Thyroid gland (tissue), 4 donors: Measurements from ENCODE around the gene THAP4. TPM values are rescaled to one million over a fixed set of nuclear protein-coding genes. Genes with fewer than 3 reads are reported as not detected.

Experiments
- DNase-seq, 2 donors: peaks; one replicate each; pipeline ENCODE4 v3.0.0-alpha.2; 2019
- H3K27ac ChIP-seq, 3 donors: fragments of 200-600 bp; sonication (generic); 1 replicate in 2 of 3; 2 replicates in 1 of 3; pipeline ENCODE4 v1.5.1; 2016 to 2019; ENCODE audit warnings: mild to moderate bottlenecking in 1 of 3, moderate library complexity in 1 of 3
- H3K27me3 ChIP-seq: fragments of 200-600 bp; sonication (generic); one replicate; pipeline ENCODE4 v1.5.1; 2019
- H3K36me3 ChIP-seq, 2 donors: fragments of 200-600 bp; sonication (generic); one replicate each; pipeline ENCODE4 v1.5.1; 2016 to 2019
- H3K4me1 ChIP-seq, 2 donors: fragments of 200-600 bp; sonication (generic); one replicate each; pipeline ENCODE4 v1.5.1; 2017 to 2019
- H3K4me3 ChIP-seq, 3 donors: fragments of 200-600 bp; sonication (generic); replicated peaks in 1 of 3; 1 replicate in 2 of 3; 2 replicates in 1 of 3; pipeline ENCODE4 v1.5.1; 2016; ENCODE audit warnings: mild to moderate bottlenecking in 1 of 3
- H3K9me3 ChIP-seq: fragments of 200-600 bp; sonication (generic); one replicate; pipeline ENCODE4 v1.5.1; 2017
- CTCF ChIP-seq, 6 experiments: fragments of 200-600 bp in 3 of 6; fragments of 450-650 bp in 3 of 6; sonication (generic) in 3 of 6; IDR thresholded peaks; one replicate each; pipeline ENCODE4 v1.5.1; 2016 to 2019; ENCODE audit warnings: antibody characterized with exemption in 6 of 6, mild to moderate bottlenecking in 2 of 6, inconsistent platforms in 1 of 6, moderate library complexity in 1 of 6
- POLR2A ChIP-seq, 2 donors: fragments of 450-650 bp; IDR thresholded peaks; one replicate each; pipeline ENCODE4 v1.6.1; 2017; ENCODE audit warnings: antibody characterized with exemption in 2 of 2, mild to moderate bottlenecking in 2 of 2, moderate library complexity in 1 of 2
- WGBS, 2 donors: methylation state at CpG; one replicate each; pipeline ENCODE4 v1.1.5; 2017; 5-methylcytosine and 5-hydroxymethylcytosine counted together
- intact Hi-C: fragments of 100-400 bp; cut with DNase I; formaldehyde crosslinking; loops from one replicate; pipeline ENCODE4 v1.15.1; 2023
- total RNA-seq, 4 donors: library from RNA; depleted of rRNA; stranded (reverse); fragments of >200 nt; gene quantifications; one replicate each; pipeline ENCODE4 v1.2.3, GENCODE V29; 2016

THAP4 gene
- total RNA-seq, 4 donors from 2014 or later, result 42.9 to 53.6 (median 46.2) TPM

GRCh38 chr2:241673797-241674725 is 37.1 kb upstream of the THAP4 start:
- DNase-seq, result no peak
- Histone ChIP-seq H3K27me3 (no peaks in the 10 kb centered on the region), H3K27ac (no peak overlapping the region), H3K36me3 (peaks cover 19 to 42% of the 10 kb centered on the region in 2 donors), H3K9me3 (no peaks in the 10 kb centered on the region), H3K4me1 (no peaks in the 10 kb centered on the region), H3K4me3 (no peak overlapping the region)
- TF ChIP-seq CTCF (IDR thresholded peaks at IDR 0.05), result no peak
- no peak for TF ChIP-seq POLR2A (IDR thresholded peaks at IDR 0.05)
- intact Hi-C loops, result no loop called here
- WGBS, 2 donors, result 82 to 91% methylated on average over 15 to 16 of the region's 21 CpGs

- H3K4me3 ChIP-seq, result no peak overlapping the region
- peaks cover 28 to 49% of the 10 kb centered on the region in 2 donors for H3K36me3 ChIP-seq
- no peaks in the 10 kb centered on the region for H3K4me1 ChIP-seq
- DNase-seq, result no peak
- intact Hi-C loops, result no loop called here
- no peak overlapping the region for H3K27ac ChIP-seq
- WGBS, 2 donors, result 92% methylated on average over 17 to 18 of the region's 18 CpGs
- H3K9me3 ChIP-seq, result no peaks in the 10 kb centered on the region
- H3K27me3 ChIP-seq, result no peaks in the 10 kb centered on the region
- TF ChIP-seq POLR2A (IDR thresholded peaks at IDR 0.05) (no peak), CTCF (IDR thresholded peaks at IDR 0.05) (no peak)
Measured at GRCh38 chr2:241673189-241673663, 36.3 kb upstream of the THAP4 start.

GRCh38 chr2:241672243-241673188 is 35.6 kb upstream of the THAP4 start:
- H3K27ac ChIP-seq, result no peak overlapping the region
- no peaks in the 10 kb centered on the region for H3K27me3 ChIP-seq
- H3K4me3 ChIP-seq, result no peak overlapping the region
- no peaks in the 10 kb centered on the region for H3K4me1 ChIP-seq
- WGBS, 2 donors, result 94% methylated on average over 32 to 36 of the region's 42 CpGs
- no peaks in the 10 kb centered on the region for H3K9me3 ChIP-seq
- DNase-seq, result no peak
- TF ChIP-seq CTCF (IDR thresholded peaks at IDR 0.05), result no peak
- no peak for TF ChIP-seq POLR2A (IDR thresholded peaks at IDR 0.05)
- intact Hi-C loops, result no loop called here
- H3K36me3 ChIP-seq, result peaks cover 35 to 56% of the 10 kb centered on the region in 2 donors

- H3K4me3 ChIP-seq, result no peak overlapping the region
- DNase-seq, result no peak
- H3K9me3 ChIP-seq, result no peaks in the 10 kb centered on the region
- 94% methylated on average over 15 to 31 of the region's 31 CpGs for WGBS, 2 donors
- no peaks in the 10 kb centered on the region for H3K4me1 ChIP-seq
- peaks cover 39 to 54% of the 10 kb centered on the region in 2 donors for H3K36me3 ChIP-seq
- TF ChIP-seq POLR2A (IDR thresholded peaks at IDR 0.05) (no peak), CTCF (IDR thresholded peaks at IDR 0.05) (no peak)
- H3K27ac ChIP-seq, result no peak overlapping the region
- intact Hi-C loops, result no loop called here
- no peaks in the 10 kb centered on the region for H3K27me3 ChIP-seq
Measured at GRCh38 chr2:241671457-241672240, 34.7 kb upstream of the THAP4 start.
